Neural cell (in vitro differentiated cells): ENCODE data around the gene FRK. TPM values are rescaled to one million over a fixed set of nuclear protein-coding genes. Genes with fewer than 3 reads are reported as not detected.
"Not testable (repeated sequence)": the region's sequence is repeated elsewhere in the genome, so short reads cannot be mapped to it uniquely, and the experiment has no call there.

Experiments used
- H2AFZ ChIP-seq: fragments of 200-600, 300-800 bp; sonication (generic), shearing (Covaris generic); 2 replicates; pipeline ENCODE4 v1.6.0; 2014; ENCODE audit warnings: low read depth, mild to moderate bottlenecking, antibody characterized with exemption, low read length, moderate library complexity
- H3F3A ChIP-seq: fragments of 200-600 bp; shearing (Covaris generic); 2 replicates; pipeline ENCODE4 v1.6.1; 2016; ENCODE audit warnings: mild to moderate bottlenecking, moderate library complexity, mixed read lengths, antibody characterized with exemption, low read length; ENCODE audit not compliant: insufficient read depth, poor library complexity, severe bottlenecking
- H3K27ac ChIP-seq: fragments of 200-600, 300-800 bp; sonication (generic), shearing (Covaris generic); 2 replicates; pipeline ENCODE4 v1.5.1; 2014; ENCODE audit warnings: mild to moderate bottlenecking, low read length, moderate library complexity
- H3K27me3 ChIP-seq: fragments of 300-800, 200-600 bp; sonication (generic), shearing (Covaris generic); 2 replicates; pipeline ENCODE4 v1.6.0; 2014; ENCODE audit warnings: mild to moderate bottlenecking, low read depth, low read length, moderate library complexity; ENCODE audit not compliant: insufficient read depth
- H3K36me3 ChIP-seq: fragments of 300-800, 200-600 bp; sonication (generic), shearing (Covaris generic); 2 replicates; pipeline ENCODE4 v1.5.1; 2014; ENCODE audit warnings: mild to moderate bottlenecking, antibody characterized with exemption, low read length, moderate library complexity; ENCODE audit not compliant: insufficient read depth
- H3K4me2 ChIP-seq: fragments of 300-800, 200-600 bp; sonication (generic), shearing (Covaris generic); 2 replicates; pipeline ENCODE4 v1.6.0; 2014; ENCODE audit warnings: mild to moderate bottlenecking, low read length
- H3K4me3 ChIP-seq: fragments of 300-800, 200-600 bp; sonication (generic), shearing (Covaris generic); 2 replicates; pipeline ENCODE4 v1.5.1; 2014; ENCODE audit warnings: mild to moderate bottlenecking, low read length, moderate library complexity
- H3K79me2 ChIP-seq: fragments of 200-600 bp; shearing (Covaris generic); replicated peaks from 2 replicates; pipeline ENCODE4 v1.6.0; 2014; ENCODE audit warnings: mild to moderate bottlenecking, low read length, moderate library complexity; ENCODE audit not compliant: insufficient read depth
- H3K9ac ChIP-seq: fragments of 300-800, 200-600 bp; sonication (generic), shearing (Covaris generic); 2 replicates; pipeline ENCODE4 v1.6.1; 2016; ENCODE audit warnings: mild to moderate bottlenecking, low read length, mixed read lengths
- H3K9me2 ChIP-seq: fragments of 200-600 bp; shearing (Covaris generic); 2 replicates; pipeline ENCODE4 v1.6.1; 2016; ENCODE audit warnings: mild to moderate bottlenecking, low read length, mixed read lengths; ENCODE audit not compliant: insufficient read depth
- H3K9me3 ChIP-seq: fragments of 200-600, 300-800 bp; sonication (generic), shearing (Covaris generic); 2 replicates; pipeline ENCODE4 v1.6.1; 2016; ENCODE audit warnings: mild to moderate bottlenecking, mixed run types, low read length, moderate library complexity, mixed read lengths
- H4K20me1 ChIP-seq: fragments of 200-600 bp; shearing (Covaris generic); 2 replicates; pipeline ENCODE4 v1.6.1; 2016; ENCODE audit warnings: mild to moderate bottlenecking, mixed run types; ENCODE audit not compliant: insufficient read depth
- EP300 ChIP-seq: fragments of 450-650 bp; conservative IDR thresholded peaks from 2 replicates; pipeline ENCODE4 v1.6.1; 2014; ENCODE audit warnings: antibody characterized with exemption, mild to moderate bottlenecking, moderate library complexity; ENCODE audit not compliant: poor library complexity, severe bottlenecking
- EZH2 ChIP-seq: fragments of 200-600, 300-800 bp; shearing (Covaris generic), sonication (generic); IDR thresholded peaks from 2 replicates; pipeline ENCODE4 v1.6.1; 2014; ENCODE audit warnings: antibody characterized with exemption, low read length, borderline replicate concordance, mild to moderate bottlenecking; ENCODE audit not compliant: insufficient read depth, poor library complexity, severe bottlenecking
- MXI1 ChIP-seq: fragments of 450-650 bp; conservative IDR thresholded peaks from 2 replicates; pipeline ENCODE4 v1.6.1; 2014; ENCODE audit warnings: antibody characterized with exemption, mild to moderate bottlenecking; ENCODE audit not compliant: poor library complexity, severe bottlenecking
- POLR2AphosphoS5 ChIP-seq: IDR thresholded peaks from 2 replicates; pipeline ENCODE4 v1.6.1; 2012
- RAD21 ChIP-seq: fragments of 450-650 bp; conservative IDR thresholded peaks from 2 replicates; pipeline ENCODE4 v1.6.1; 2014; ENCODE audit warnings: antibody characterized with exemption, mild to moderate bottlenecking, moderate library complexity
- SMC3 ChIP-seq: fragments of 450-650 bp; conservative IDR thresholded peaks from 2 replicates; pipeline ENCODE4 v1.6.1; 2014; ENCODE audit warnings: antibody characterized with exemption, mild to moderate bottlenecking, moderate library complexity; ENCODE audit not compliant: poor library complexity
- TAF1 ChIP-seq: IDR thresholded peaks from 2 replicates; pipeline ENCODE4 v1.6.1; 2012; ENCODE audit warnings: low read depth
- polyA plus RNA-seq: library from polyadenylated mRNA; depleted of rRNA; stranded (reverse); fragments of >200 nt; gene quantifications from 2 replicates; pipeline ENCODE4 v1.2.3, GENCODE V29; 2014
- TF ChIP-seq, protein P1 (sequence below): IDR thresholded peaks from 2 replicates; pipeline ENCODE4 v1.6.1; 2012; ENCODE audit warnings: borderline replicate concordance
- TF ChIP-seq, protein P2 (sequence below): fragments of 450-650 bp; IDR thresholded peaks from 2 replicates; pipeline ENCODE4 v1.5.1; 2014; ENCODE audit warnings: antibody characterized with exemption, mild to moderate bottlenecking, moderate library complexity; ENCODE audit not compliant: poor library complexity, severe bottlenecking

Gene FRK
- polyA plus RNA-seq, 1 donor from 2014 or later: not detected

GRCh38 chr6:115890238-115890637 is 170.5 kb downstream of the FRK start:
- H3K27me3 ChIP-seq: no peaks in the 10 kb centered on the region
- H4K20me1 ChIP-seq: no peaks in the 10 kb centered on the region
- no peaks in the 10 kb centered on the region for H3K9me2 ChIP-seq
- H3K27ac ChIP-seq: no peak overlapping the region
- no peak overlapping the region for H2AFZ ChIP-seq
- no peaks in the 10 kb centered on the region for H3F3A ChIP-seq
- no peak overlapping the region for H3K9ac ChIP-seq
- H3K9me3 ChIP-seq: no peaks in the 10 kb centered on the region
- no peaks in the 10 kb centered on the region for H3K36me3 ChIP-seq
- H3K4me2 ChIP-seq: no peak overlapping the region
- H3K4me3 ChIP-seq: no peak overlapping the region
- no peaks in the 10 kb centered on the region for H3K79me2 ChIP-seq
- TF ChIP-seq EZH2 (no peak), SMC3 (no peak), TAF1 (no peak)
- TF ChIP-seq, protein P1, sequence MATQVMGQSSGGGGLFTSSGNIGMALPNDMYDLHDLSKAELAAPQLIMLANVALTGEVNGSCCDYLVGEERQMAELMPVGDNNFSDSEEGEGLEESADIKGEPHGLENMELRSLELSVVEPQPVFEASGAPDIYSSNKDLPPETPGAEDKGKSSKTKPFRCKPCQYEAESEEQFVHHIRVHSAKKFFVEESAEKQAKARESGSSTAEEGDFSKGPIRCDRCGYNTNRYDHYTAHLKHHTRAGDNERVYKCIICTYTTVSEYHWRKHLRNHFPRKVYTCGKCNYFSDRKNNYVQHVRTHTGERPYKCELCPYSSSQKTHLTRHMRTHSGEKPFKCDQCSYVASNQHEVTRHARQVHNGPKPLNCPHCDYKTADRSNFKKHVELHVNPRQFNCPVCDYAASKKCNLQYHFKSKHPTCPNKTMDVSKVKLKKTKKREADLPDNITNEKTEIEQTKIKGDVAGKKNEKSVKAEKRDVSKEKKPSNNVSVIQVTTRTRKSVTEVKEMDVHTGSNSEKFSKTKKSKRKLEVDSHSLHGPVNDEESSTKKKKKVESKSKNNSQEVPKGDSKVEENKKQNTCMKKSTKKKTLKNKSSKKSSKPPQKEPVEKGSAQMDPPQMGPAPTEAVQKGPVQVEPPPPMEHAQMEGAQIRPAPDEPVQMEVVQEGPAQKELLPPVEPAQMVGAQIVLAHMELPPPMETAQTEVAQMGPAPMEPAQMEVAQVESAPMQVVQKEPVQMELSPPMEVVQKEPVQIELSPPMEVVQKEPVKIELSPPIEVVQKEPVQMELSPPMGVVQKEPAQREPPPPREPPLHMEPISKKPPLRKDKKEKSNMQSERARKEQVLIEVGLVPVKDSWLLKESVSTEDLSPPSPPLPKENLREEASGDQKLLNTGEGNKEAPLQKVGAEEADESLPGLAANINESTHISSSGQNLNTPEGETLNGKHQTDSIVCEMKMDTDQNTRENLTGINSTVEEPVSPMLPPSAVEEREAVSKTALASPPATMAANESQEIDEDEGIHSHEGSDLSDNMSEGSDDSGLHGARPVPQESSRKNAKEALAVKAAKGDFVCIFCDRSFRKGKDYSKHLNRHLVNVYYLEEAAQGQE: no peak

DNA sequence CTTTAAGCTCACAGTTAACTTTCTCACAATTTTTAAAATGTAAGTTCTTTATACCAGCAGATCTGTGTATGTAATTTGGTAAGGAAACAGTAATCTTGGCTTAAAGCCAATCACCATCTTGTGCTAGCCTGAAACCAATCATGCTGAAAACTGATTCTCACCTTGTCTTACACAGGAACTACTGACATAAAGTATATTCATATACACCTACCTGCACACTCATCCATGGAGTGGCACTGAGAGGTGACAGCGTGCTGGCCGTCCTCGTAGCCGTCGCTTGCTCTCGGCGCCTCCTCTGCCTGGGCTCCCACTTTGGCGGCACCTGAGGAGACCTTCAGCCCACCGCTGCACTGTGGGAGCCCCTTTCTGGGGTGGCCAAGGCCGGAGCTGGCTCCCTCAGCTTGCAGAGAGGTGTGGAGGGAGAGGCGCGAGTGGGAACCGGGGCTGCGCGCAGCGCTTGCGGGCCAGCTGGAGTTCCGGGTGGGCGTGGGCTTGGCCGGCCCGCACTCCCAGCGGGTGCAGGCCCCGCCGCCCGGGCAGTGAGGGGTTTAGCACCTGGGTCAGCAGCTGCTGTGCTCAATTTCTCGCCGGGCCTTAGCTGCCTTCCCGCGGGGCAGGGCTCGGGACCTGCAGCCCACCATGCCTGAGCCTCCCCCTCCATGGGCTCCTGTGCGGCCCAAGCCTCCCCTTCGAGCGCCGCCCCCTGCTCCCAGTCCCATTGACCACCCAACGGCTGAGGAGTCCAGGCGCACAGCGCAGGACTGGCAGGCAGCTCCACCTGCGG is 171.8 kb downstream of the FRK start:
- not testable (repeated sequence) for H4K20me1 ChIP-seq, H2AFZ ChIP-seq, H3K36me3 ChIP-seq, H3K27ac ChIP-seq, H3F3A ChIP-seq, H3K4me3 ChIP-seq, H3K9ac ChIP-seq, H3K9me3 ChIP-seq, H3K79me2 ChIP-seq, H3K9me2 ChIP-seq, H3K27me3 ChIP-seq, H3K4me2 ChIP-seq

GRCh38 chr6:115887891-115888290 is 172.8 kb downstream of the FRK start:
- Histone ChIP-seq H3K9me2 (no peaks in the 10 kb centered on the region), H3K9me3 (no peaks in the 10 kb centered on the region), H3K4me3 (no peak overlapping the region), H2AFZ (no peak overlapping the region), H3K79me2 (no peaks in the 10 kb centered on the region), H3F3A (no peaks in the 10 kb centered on the region), H3K36me3 (no peaks in the 10 kb centered on the region), H3K4me2 (no peak overlapping the region), H3K27me3 (no peaks in the 10 kb centered on the region), H3K9ac (no peak overlapping the region), H4K20me1 (no peaks in the 10 kb centered on the region), H3K27ac (no peak overlapping the region)
- TF ChIP-seq, protein P1: no peak
- no peak for TF ChIP-seq MXI1
- TF ChIP-seq, protein P2, sequence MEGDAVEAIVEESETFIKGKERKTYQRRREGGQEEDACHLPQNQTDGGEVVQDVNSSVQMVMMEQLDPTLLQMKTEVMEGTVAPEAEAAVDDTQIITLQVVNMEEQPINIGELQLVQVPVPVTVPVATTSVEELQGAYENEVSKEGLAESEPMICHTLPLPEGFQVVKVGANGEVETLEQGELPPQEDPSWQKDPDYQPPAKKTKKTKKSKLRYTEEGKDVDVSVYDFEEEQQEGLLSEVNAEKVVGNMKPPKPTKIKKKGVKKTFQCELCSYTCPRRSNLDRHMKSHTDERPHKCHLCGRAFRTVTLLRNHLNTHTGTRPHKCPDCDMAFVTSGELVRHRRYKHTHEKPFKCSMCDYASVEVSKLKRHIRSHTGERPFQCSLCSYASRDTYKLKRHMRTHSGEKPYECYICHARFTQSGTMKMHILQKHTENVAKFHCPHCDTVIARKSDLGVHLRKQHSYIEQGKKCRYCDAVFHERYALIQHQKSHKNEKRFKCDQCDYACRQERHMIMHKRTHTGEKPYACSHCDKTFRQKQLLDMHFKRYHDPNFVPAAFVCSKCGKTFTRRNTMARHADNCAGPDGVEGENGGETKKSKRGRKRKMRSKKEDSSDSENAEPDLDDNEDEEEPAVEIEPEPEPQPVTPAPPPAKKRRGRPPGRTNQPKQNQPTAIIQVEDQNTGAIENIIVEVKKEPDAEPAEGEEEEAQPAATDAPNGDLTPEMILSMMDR: no peak
- TF ChIP-seq EZH2: no peak
- TF ChIP-seq RAD21: no peak
- peak; percentile 74 for TF ChIP-seq EP300
- no peak for TF ChIP-seq SMC3
- no peak for TF ChIP-seq TAF1
- TF ChIP-seq POLR2AphosphoS5: peak; percentile 65
